ENCODE measurements around the gene CFAP210. TPM values are rescaled to one million over a fixed set of nuclear protein-coding genes. Genes with fewer than 3 reads are reported as not detected.

Gene CFAP210
- total RNA-seq, 1 experiment from 2014 or later: 0.94 TPM

DNA sequence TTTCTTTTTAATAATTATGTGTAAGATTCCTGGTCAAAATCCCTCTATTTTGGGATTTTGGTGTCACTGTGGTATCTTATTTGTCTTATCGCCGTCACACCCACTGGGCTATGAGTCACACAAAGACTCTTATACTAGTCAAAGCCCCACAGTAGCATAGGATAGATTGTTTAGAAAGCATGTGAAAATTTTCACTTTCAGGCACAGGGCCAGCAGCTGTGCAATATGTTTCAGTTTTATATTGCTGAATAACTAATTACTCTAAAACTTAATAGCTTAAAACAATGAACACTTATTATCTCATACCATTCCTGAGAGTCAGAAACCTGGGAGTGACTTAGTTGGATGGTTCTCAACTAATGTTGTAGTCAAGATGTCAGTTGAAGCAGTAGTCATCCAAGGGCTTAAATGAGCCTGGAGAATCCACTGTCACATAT, 24.0 kb downstream of the CFAP210 start:
- no peak overlapping the region for H2BK15ac ChIP-seq (ENCODE audit: low read depth, low read length)
- no peak for TF ChIP-seq CTCF (conservative IDR thresholded peaks at IDR 0.05)
- H3K79me2 ChIP-seq (ENCODE audit: insufficient read depth, low read length): no peaks in the 10 kb centered on the region
- no peak overlapping the region for H3K4me3 Mint-ChIP-seq
- no peaks in the 10 kb centered on the region for H3K27me3 Mint-ChIP-seq (ENCODE audit: low read depth)
- no peak overlapping the region for H3K14ac ChIP-seq (ENCODE audit: insufficient read depth, low read length)
- no peak overlapping the region for H3K56ac ChIP-seq (ENCODE audit: insufficient read length, low read depth, low read length)
- H3T11ph ChIP-seq (ENCODE audit: low read length): no peak overlapping the region
- no peaks in the 10 kb centered on the region for H3K79me1 ChIP-seq (ENCODE audit: insufficient read depth, low read depth, low read length, poor library complexity, severe bottlenecking)
- H3K27me3 ChIP-seq (ENCODE audit: insufficient read depth, low read length): no peaks in the 10 kb centered on the region
- no peak overlapping the region for H2AK5ac ChIP-seq (ENCODE audit: insufficient read length, low read length)
- no peaks in the 10 kb centered on the region for H3K9me3 ChIP-seq (ENCODE audit: control insufficient read depth, low read depth, low read length)
- no peak overlapping the region for H2BK120ac ChIP-seq (ENCODE audit: low read depth, low read length, poor library complexity, severe bottlenecking)
- no peak overlapping the region for H3K18ac ChIP-seq (ENCODE audit: insufficient read length, low read depth, low read length)
- H4K91ac ChIP-seq (ENCODE audit: insufficient read length, low read depth, low read length): no peak overlapping the region
- no peaks in the 10 kb centered on the region for H3K23me2 ChIP-seq (ENCODE audit: insufficient read length, low read depth, low read length, poor library complexity, severe bottlenecking)
- no peak overlapping the region for H3K27ac ChIP-seq (ENCODE audit: insufficient read length, low read depth, low read length)
- WGBS (ENCODE audit: extremely low coverage, insufficient read length, low lambda C conversion rate): no CpG with 5 or more reads among the region's 2 CpGs
- H4K5ac ChIP-seq (ENCODE audit: insufficient read length, low read depth, low read length): no peak overlapping the region
- H2BK20ac ChIP-seq (ENCODE audit: low read depth, low read length, poor library complexity, severe bottlenecking): no peak overlapping the region
- H3K4me1 ChIP-seq (ENCODE audit: insufficient read depth, low read length): no peaks in the 10 kb centered on the region
- H3K9ac ChIP-seq (ENCODE audit: extremely low read depth, insufficient read length, low read length): no peak overlapping the region
- no peak overlapping the region for H3K27ac Mint-ChIP-seq
- no peaks in the 10 kb centered on the region for H3K9me3 Mint-ChIP-seq
- no peak overlapping the region for H3K4ac ChIP-seq (ENCODE audit: low read depth, low read length)
- H4K20me1 ChIP-seq (ENCODE audit: control insufficient read depth, insufficient read depth, insufficient read length): no peaks in the 10 kb centered on the region
- no peak overlapping the region for H3K23ac ChIP-seq (ENCODE audit: insufficient read length, low read depth, low read length)
- no peak overlapping the region for H3K4me2 ChIP-seq (ENCODE audit: insufficient read depth, insufficient read length, low read length)
- H2BK5ac ChIP-seq (ENCODE audit: insufficient read length, low read length): no peak overlapping the region
- H2AFZ ChIP-seq (ENCODE audit: low read length): no peak overlapping the region
- no peak overlapping the region for H4K8ac ChIP-seq (replicated peaks; ENCODE audit: insufficient read length, low read depth, low read length)
- no peak overlapping the region for H2BK12ac ChIP-seq (ENCODE audit: insufficient read length, low read depth, low read length)
- no peaks in the 10 kb centered on the region for H3K36me3 Mint-ChIP-seq (ENCODE audit: insufficient read depth in 1 of 3, low read depth in 3 of 3)
- no peaks in the 10 kb centered on the region for H3K4me1 Mint-ChIP-seq
- no peak for DNase-seq

Data from H9 (cell line).